ENCODE data around the gene PPM1J. TPM values are rescaled to one million over a fixed set of nuclear protein-coding genes. Genes with fewer than 3 reads are reported as not detected.
A peak's percentile ranks its signal among the peaks of the same experiment; 100 is the strongest.

Gene PPM1J
- total RNA-seq, 4 donors from 2014 or later = 6.6 to 22.1 (median 13.4) TPM

DNA sequence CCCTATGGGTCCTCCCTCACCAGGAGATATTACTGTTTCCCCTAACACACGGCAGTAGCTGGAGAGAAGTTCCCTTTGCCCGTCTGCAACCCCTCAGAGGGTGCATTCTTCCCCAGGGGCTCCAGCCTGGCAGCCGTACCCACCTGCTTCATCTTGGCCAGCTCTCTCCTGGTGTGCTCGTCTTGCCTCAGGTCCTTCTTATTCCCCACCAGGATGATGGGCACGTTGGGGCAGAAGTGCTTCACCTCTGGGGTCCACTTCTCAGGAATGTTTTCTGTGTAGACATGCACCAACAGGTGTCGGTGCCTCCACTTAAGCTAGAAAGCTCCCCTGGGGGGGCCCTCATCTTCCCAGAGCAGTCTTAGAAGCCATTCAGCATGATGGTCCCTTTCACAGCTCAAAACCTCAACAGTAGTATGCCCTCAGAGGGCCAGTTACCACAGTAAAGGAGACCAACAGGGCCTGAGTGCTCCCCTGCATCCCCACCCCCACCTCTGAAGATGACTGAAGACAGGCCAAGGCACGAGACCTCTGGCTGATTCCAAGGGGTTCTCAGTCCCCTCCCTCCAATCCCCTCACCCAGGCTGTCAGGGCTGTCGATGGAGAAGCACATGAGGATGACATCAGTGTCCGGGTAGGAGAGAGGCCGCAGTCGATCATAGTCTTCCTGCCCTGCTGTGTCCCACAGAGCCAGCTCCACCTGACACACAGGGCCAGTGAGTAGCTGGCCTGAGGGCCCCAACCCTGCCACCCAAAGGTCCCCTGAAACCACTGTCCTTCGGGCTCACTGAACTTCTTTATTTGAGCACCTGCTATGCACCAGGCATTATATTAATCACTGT is 12.5 kb downstream of the PPM1J start:
- WGBS = 63% methylated on average over 10 of the region's 12 CpGs
- peaks cover 20% of the 10 kb centered on the region for H3K36me3 ChIP-seq

DNA sequence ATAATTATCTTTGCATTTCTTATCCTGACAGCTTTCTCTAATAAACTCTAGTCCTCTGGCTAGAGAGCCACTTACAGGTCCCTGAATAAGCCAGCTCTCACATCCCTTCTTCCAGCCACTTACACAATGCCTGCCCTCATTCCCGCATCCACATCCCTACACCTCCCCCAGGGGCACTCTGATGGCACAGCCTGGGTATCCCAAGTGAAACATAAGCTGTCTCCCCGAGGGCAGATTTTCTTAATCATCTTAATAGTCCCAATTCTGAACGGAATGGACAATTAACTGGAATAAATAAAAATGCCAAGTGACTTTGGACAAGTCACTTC is 13.1 kb downstream of the PPM1J start:
- peak overlapping the region; percentile 77 for H3K27ac ChIP-seq
- peak; percentile 30 to 41 for DNase-seq (ENCODE audit: low spot score in 2 of 2)
- H3K4me3 ChIP-seq = no peak overlapping the region
- WGBS = 52% methylated on average over 3 of the region's 3 CpGs
- peaks cover 79% of the 10 kb centered on the region for H3K4me1 ChIP-seq
- peaks cover 24% of the 10 kb centered on the region for H3K36me3 ChIP-seq
- no peaks in the 10 kb centered on the region for H3K9me3 ChIP-seq
- TF ChIP-seq POLR2A (IDR thresholded peaks at IDR 0.05) (no peak), POLR2AphosphoS5 (IDR thresholded peaks at IDR 0.05) (no peak), EP300 (IDR thresholded peaks at IDR 0.05) (no peak)
- TF ChIP-seq, protein P1, sequence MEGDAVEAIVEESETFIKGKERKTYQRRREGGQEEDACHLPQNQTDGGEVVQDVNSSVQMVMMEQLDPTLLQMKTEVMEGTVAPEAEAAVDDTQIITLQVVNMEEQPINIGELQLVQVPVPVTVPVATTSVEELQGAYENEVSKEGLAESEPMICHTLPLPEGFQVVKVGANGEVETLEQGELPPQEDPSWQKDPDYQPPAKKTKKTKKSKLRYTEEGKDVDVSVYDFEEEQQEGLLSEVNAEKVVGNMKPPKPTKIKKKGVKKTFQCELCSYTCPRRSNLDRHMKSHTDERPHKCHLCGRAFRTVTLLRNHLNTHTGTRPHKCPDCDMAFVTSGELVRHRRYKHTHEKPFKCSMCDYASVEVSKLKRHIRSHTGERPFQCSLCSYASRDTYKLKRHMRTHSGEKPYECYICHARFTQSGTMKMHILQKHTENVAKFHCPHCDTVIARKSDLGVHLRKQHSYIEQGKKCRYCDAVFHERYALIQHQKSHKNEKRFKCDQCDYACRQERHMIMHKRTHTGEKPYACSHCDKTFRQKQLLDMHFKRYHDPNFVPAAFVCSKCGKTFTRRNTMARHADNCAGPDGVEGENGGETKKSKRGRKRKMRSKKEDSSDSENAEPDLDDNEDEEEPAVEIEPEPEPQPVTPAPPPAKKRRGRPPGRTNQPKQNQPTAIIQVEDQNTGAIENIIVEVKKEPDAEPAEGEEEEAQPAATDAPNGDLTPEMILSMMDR (IDR thresholded peaks at IDR 0.05) = no peak
- no peaks in the 10 kb centered on the region for H3K27me3 ChIP-seq

More for the DNA sequence above, 12.5 kb downstream of the PPM1J start:
- Histone ChIP-seq H3K4me3 (no peak overlapping the region), H3K4me1 (peaks cover 84% of the 10 kb centered on the region), H3K9me3 (no peaks in the 10 kb centered on the region), H3K27me3 (no peaks in the 10 kb centered on the region), H3K27ac (peak overlapping the region; percentile 77)
- TF ChIP-seq, protein P1 (IDR thresholded peaks at IDR 0.05) = no peak
- no peak for TF ChIP-seq EP300 (IDR thresholded peaks at IDR 0.05)
- no peak for TF ChIP-seq POLR2AphosphoS5 (IDR thresholded peaks at IDR 0.05)
- TF ChIP-seq POLR2A (IDR thresholded peaks at IDR 0.05) = no peak
- peak; percentile 35 to 59 for DNase-seq (ENCODE audit: low spot score in 2 of 2)

DNA sequence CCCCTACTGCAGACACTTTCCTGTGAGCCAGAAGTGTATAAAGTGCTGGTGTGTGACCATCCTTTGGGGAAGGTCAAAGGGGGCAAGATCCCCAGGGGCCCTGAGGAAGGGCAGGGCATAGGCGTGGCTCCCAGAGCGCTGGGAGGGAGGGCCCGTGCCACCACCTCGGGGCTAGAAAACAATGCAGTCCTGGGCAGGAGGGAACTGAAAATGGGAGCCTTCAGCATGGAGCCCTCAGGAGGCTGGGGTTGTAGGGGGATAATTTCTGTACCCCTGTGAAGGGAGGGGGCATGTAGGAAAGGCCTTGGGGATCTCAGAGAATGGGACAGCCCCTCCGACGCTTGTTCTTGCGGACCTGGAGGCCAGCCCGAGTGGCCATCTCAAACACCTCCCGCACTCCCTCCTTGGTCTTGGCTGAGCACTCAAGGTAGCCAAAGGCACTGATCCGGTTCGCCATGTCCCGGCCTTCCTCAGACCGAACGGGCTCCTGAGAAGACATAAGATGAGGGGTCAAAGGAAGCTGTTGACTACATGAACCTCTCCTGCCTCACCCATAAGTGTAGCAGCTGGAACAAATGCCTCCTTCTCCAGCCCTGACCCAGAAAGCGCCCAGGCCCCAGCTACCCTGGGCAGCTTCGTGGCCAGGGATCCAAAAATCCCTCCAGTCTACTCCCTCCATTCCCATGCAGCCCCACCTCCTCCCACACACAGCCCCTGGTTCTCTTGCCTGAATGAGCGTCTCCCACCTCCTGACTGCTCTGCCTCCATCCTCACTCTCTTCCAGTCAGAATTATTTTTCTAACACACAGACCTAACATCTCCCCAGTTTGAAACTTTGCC is 13.7 kb downstream of the PPM1J start:
- TF ChIP-seq EP300 (IDR thresholded peaks at IDR 0.05) (no peak), POLR2AphosphoS5 (IDR thresholded peaks at IDR 0.05) (no peak), POLR2A (IDR thresholded peaks at IDR 0.05) (no peak)
- TF ChIP-seq, protein P1 (IDR thresholded peaks at IDR 0.05) = no peak
- no peak for DNase-seq (ENCODE audit: low spot score in 2 of 2)
- 86% methylated on average over 7 of the region's 17 CpGs for WGBS
- Histone ChIP-seq H3K9me3 (no peaks in the 10 kb centered on the region), H3K27ac (peak overlapping the region; percentile 77), H3K4me3 (no peak overlapping the region), H3K36me3 (peaks cover 30% of the 10 kb centered on the region), H3K4me1 (peaks cover 79% of the 10 kb centered on the region), H3K27me3 (no peaks in the 10 kb centered on the region)

DNA sequence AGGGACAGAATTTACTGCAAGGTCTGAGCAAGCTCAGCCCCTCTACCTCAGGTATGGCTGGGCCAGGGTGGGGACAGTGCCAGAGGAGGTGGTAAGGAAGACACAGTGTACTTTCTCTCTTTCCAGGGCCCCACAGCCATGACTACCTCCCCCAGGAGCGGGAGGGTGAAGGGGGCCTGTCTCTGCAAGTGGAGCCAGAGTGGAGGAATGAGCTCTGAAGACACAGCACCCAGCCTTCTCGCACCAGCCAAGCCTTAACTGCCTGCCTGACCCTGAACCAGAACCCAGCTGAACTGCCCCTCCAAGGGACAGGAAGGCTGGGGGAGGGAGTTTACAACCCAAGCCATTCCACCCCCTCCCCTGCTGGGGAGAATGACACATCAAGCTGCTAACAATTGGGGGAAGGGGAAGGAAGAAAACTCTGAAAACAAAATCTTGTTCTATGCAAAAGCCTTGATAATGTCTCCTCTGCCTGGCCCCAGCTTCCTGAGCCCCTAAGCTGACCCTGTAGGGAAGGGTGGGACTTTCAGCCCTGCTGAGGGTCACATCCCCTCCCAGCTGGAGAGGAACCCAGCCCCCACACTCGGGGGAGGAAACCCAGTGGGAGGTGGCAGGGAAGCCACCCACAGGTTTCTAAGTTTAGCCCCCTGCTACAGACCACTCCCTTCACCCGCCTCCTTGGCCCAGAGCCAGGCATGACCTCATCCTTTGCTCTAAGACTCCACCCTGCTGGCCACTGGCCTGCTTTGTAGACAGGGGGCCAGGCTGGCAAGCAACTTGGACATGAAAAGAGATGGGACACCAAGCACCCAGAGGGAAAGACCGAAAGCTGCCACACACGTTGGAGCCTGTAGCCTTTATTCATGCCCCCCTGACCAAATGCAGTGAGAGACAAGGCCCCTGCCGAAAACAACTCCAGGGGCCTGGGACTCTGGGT is 14.6 kb downstream of the PPM1J start:
- Histone ChIP-seq H3K9me3 (no peaks in the 10 kb centered on the region), H3K36me3 (peaks cover 38% of the 10 kb centered on the region), H3K4me1 (peaks cover 73% of the 10 kb centered on the region), H3K27ac (peak overlapping the region; percentile 77), H3K4me3 (no peak overlapping the region), H3K27me3 (no peaks in the 10 kb centered on the region)
- 18% methylated on average over 6 of the region's 7 CpGs for WGBS
- DNase-seq (ENCODE audit: low spot score in 2 of 2) = peak; percentile 97 to 98
- peak in 1 of 3 donors; percentile 40 for TF ChIP-seq POLR2AphosphoS5 (IDR thresholded peaks at IDR 0.05)
- no peak for TF ChIP-seq EP300 (IDR thresholded peaks at IDR 0.05)

DNA sequence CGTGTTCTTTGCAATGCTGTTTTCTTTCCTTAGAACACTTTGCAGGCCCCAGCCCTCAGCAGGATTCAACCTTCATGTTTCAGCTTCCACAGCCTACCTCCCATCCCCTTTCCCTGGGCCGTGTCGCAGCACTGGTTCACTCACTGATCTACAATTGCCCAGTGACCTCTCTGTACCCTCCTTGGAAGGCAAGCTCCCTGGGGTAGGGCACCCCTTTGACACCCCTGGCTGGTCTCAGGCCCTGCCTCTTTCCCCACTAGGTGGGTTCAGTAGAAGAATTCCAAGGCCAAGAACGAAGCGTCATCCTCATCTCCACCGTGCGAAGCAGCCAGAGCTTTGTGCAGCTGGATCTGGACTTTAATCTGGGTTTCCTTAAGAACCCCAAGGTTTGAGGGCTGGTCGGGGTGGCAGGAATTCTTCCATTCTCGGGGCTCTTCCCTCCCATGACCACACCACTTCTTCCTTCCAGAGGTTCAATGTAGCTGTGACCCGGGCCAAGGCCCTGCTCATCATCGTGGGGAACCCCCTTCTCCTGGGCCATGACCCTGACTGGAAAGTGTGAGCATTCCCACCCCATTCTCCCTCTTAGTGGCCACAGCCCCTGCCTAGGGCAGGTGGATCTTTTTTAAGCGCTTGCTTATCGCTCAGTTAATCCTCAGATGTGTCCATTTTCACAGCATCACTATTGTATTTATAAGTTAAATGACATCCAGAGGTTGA is 15.5 kb downstream of the PPM1J start:
- Histone ChIP-seq H3K36me3 (peaks cover 48% of the 10 kb centered on the region), H3K27ac (peak overlapping the region; percentile 77), H3K9me3 (no peaks in the 10 kb centered on the region), H3K4me1 (peaks cover 63% of the 10 kb centered on the region), H3K4me3 (no peak overlapping the region), H3K27me3 (no peaks in the 10 kb centered on the region)
- TF ChIP-seq POLR2A (IDR thresholded peaks at IDR 0.05) (no peak), POLR2AphosphoS5 (IDR thresholded peaks at IDR 0.05) (no peak), EP300 (IDR thresholded peaks at IDR 0.05) (no peak)
- TF ChIP-seq, protein P1 (IDR thresholded peaks at IDR 0.05) = no peak
- whole genome bisulfite sequencing = 58% methylated on average over 13 of the region's 13 CpGs
- peak in 1 of 2 donors; percentile 72 for DNase-seq (ENCODE audit: low spot score in 2 of 2)

Measured in suprapubic skin (tissue), 4 donors.